ENCODE results near the gene CHI3L2. TPM values are rescaled to one million over a fixed set of nuclear protein-coding genes. Genes with fewer than 3 reads are reported as not detected.

The CHI3L2 gene
- total and polyA plus RNA-seq, 2 experiments from 2014 or later, result 0.68 TPM; not detected in 1

- no peaks in the 10 kb centered on the region for H3F3A ChIP-seq (replicated peaks; ENCODE audit: low read depth)
- H3K79me2 ChIP-seq (replicated peaks; ENCODE audit: insufficient read depth), result no peaks in the 10 kb centered on the region
- no peaks in the 10 kb centered on the region for H3K27me3 ChIP-seq (ENCODE audit: insufficient read depth)
- no peaks in the 10 kb centered on the region for H4K20me1 ChIP-seq (replicated peaks; ENCODE audit: insufficient read depth)
- no peak overlapping the region for H3K4me3 Mint-ChIP-seq
- H3K27me3 Mint-ChIP-seq (ENCODE audit: insufficient read depth, low read depth, poor library complexity), result no peaks in the 10 kb centered on the region
- peaks cover 44% of the 10 kb centered on the region for H3K36me3 Mint-ChIP-seq (ENCODE audit: low read depth)
- no peak overlapping the region for H3K27ac ChIP-seq (ENCODE audit: low read depth)
- no peaks in the 10 kb centered on the region for H3K9me3 Mint-ChIP-seq
- TF ChIP-seq NANOG (IDR thresholded peaks at IDR 0.05; ENCODE audit: borderline replicate concordance) (no peak), ETS1 (IDR thresholded peaks at IDR 0.05) (no peak), POLR2AphosphoS5 (IDR thresholded peaks at IDR 0.05; ENCODE audit: low read depth) (no peak), ZNF114 (CRISPR knock-in tag; IDR thresholded peaks at IDR 0.05) (no peak), EZH2phosphoT487 (IDR thresholded peaks at IDR 0.05; ENCODE audit: unreplicated experiment) (no peak), CREB1 (CRISPR knock-in tag; IDR thresholded peaks at IDR 0.05; ENCODE audit: low read depth) (no peak), JUNB (IDR thresholded peaks at IDR 0.05; ENCODE audit: unreplicated experiment) (no peak), EZH2 (IDR thresholded peaks at IDR 0.05; ENCODE audit: low read depth, unreplicated experiment) (no peak), ZNF331 (CRISPR knock-in tag; IDR thresholded peaks at IDR 0.05; ENCODE audit: low read depth) (no peak), STAT1 (IDR thresholded peaks at IDR 0.05; ENCODE audit: unreplicated experiment) (no peak)
- TF ChIP-seq, protein P1, sequence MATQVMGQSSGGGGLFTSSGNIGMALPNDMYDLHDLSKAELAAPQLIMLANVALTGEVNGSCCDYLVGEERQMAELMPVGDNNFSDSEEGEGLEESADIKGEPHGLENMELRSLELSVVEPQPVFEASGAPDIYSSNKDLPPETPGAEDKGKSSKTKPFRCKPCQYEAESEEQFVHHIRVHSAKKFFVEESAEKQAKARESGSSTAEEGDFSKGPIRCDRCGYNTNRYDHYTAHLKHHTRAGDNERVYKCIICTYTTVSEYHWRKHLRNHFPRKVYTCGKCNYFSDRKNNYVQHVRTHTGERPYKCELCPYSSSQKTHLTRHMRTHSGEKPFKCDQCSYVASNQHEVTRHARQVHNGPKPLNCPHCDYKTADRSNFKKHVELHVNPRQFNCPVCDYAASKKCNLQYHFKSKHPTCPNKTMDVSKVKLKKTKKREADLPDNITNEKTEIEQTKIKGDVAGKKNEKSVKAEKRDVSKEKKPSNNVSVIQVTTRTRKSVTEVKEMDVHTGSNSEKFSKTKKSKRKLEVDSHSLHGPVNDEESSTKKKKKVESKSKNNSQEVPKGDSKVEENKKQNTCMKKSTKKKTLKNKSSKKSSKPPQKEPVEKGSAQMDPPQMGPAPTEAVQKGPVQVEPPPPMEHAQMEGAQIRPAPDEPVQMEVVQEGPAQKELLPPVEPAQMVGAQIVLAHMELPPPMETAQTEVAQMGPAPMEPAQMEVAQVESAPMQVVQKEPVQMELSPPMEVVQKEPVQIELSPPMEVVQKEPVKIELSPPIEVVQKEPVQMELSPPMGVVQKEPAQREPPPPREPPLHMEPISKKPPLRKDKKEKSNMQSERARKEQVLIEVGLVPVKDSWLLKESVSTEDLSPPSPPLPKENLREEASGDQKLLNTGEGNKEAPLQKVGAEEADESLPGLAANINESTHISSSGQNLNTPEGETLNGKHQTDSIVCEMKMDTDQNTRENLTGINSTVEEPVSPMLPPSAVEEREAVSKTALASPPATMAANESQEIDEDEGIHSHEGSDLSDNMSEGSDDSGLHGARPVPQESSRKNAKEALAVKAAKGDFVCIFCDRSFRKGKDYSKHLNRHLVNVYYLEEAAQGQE (IDR thresholded peaks at IDR 0.05; ENCODE audit: unreplicated experiment), result no peak
- TF ChIP-seq, protein P2, sequence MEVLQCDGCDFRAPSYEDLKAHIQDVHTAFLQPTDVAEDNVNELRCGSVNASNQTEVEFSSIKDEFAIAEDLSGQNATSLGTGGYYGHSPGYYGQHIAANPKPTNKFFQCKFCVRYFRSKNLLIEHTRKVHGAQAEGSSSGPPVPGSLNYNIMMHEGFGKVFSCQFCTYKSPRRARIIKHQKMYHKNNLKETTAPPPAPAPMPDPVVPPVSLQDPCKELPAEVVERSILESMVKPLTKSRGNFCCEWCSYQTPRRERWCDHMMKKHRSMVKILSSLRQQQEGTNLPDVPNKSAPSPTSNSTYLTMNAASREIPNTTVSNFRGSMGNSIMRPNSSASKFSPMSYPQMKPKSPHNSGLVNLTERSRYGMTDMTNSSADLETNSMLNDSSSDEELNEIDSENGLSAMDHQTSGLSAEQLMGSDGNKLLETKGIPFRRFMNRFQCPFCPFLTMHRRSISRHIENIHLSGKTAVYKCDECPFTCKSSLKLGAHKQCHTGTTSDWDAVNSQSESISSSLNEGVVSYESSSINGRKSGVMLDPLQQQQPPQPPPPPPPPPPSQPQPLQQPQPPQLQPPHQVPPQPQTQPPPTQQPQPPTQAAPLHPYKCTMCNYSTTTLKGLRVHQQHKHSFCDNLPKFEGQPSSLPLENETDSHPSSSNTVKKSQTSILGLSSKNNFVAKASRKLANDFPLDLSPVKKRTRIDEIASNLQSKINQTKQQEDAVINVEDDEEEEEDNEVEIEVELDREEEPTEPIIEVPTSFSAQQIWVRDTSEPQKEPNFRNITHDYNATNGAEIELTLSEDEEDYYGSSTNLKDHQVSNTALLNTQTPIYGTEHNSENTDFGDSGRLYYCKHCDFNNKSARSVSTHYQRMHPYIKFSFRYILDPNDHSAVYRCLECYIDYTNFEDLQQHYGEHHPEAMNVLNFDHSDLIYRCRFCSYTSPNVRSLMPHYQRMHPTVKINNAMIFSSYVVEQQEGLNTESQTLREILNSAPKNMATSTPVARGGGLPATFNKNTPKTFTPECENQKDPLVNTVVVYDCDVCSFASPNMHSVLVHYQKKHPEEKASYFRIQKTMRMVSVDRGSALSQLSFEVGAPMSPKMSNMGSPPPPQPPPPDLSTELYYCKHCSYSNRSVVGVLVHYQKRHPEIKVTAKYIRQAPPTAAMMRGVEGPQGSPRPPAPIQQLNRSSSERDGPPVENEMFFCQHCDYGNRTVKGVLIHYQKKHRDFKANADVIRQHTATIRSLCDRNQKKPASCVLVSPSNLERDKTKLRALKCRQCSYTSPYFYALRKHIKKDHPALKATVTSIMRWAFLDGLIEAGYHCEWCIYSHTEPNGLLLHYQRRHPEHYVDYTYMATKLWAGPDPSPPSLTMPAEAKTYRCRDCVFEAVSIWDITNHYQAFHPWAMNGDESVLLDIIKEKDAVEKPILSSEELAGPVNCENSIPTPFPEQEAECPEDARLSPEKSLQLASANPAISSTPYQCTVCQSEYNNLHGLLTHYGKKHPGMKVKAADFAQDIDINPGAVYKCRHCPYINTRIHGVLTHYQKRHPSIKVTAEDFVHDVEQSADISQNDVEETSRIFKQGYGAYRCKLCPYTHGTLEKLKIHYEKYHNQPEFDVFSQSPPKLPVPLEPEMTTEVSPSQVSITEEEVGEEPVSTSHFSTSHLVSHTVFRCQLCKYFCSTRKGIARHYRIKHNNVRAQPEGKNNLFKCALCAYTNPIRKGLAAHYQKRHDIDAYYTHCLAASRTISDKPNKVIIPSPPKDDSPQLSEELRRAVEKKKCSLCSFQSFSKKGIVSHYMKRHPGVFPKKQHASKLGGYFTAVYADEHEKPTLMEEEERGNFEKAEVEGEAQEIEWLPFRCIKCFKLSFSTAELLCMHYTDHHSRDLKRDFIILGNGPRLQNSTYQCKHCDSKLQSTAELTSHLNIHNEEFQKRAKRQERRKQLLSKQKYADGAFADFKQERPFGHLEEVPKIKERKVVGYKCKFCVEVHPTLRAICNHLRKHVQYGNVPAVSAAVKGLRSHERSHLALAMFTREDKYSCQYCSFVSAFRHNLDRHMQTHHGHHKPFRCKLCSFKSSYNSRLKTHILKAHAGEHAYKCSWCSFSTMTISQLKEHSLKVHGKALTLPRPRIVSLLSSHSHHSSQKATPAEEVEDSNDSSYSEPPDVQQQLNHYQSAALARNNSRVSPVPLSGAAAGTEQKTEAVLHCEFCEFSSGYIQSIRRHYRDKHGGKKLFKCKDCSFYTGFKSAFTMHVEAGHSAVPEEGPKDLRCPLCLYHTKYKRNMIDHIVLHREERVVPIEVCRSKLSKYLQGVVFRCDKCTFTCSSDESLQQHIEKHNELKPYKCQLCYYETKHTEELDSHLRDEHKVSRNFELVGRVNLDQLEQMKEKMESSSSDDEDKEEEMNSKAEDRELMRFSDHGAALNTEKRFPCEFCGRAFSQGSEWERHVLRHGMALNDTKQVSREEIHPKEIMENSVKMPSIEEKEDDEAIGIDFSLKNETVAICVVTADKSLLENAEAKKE (CRISPR knock-in tag; IDR thresholded peaks at IDR 0.05), result no peak
- TF ChIP-seq, protein P3, sequence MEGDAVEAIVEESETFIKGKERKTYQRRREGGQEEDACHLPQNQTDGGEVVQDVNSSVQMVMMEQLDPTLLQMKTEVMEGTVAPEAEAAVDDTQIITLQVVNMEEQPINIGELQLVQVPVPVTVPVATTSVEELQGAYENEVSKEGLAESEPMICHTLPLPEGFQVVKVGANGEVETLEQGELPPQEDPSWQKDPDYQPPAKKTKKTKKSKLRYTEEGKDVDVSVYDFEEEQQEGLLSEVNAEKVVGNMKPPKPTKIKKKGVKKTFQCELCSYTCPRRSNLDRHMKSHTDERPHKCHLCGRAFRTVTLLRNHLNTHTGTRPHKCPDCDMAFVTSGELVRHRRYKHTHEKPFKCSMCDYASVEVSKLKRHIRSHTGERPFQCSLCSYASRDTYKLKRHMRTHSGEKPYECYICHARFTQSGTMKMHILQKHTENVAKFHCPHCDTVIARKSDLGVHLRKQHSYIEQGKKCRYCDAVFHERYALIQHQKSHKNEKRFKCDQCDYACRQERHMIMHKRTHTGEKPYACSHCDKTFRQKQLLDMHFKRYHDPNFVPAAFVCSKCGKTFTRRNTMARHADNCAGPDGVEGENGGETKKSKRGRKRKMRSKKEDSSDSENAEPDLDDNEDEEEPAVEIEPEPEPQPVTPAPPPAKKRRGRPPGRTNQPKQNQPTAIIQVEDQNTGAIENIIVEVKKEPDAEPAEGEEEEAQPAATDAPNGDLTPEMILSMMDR (conservative IDR thresholded peaks at IDR 0.05; ENCODE audit: low read depth in 2 of 2), result no peak
- H3K4me1 ChIP-seq (ENCODE audit: insufficient read depth), result no peaks in the 10 kb centered on the region
- no peak overlapping the region for H3K4me2 ChIP-seq
- no peak overlapping the region for H3K4me3 ChIP-seq
- peaks cover 6% of the 10 kb centered on the region for H3K36me3 ChIP-seq (ENCODE audit: insufficient read depth)
- no peak for ATAC-seq
- H2AFZ ChIP-seq, result no peak overlapping the region
- H3K9me2 ChIP-seq (ENCODE audit: insufficient read depth), result no peaks in the 10 kb centered on the region; the same call in 1 of the 2 replicates
- no peak overlapping the region for H3K27ac Mint-ChIP-seq
- no peak for DNase-seq (ENCODE audit: low spot score)
- H3K4me1 Mint-ChIP-seq, result no peaks in the 10 kb centered on the region
Observed at GRCh38 chr1:111184663-111185062, 42.9 kb upstream of the CHI3L2 start.

Measured in GM23338 (cell line).